ENCODE data around the gene ASB18. TPM values are rescaled to one million over a fixed set of nuclear protein-coding genes. Genes with fewer than 3 reads are reported as not detected.

ASB18 gene
- total and polyA plus RNA-seq, 2 of the 4 experiments (the other 2 are of a cell fraction): not detected

DNA sequence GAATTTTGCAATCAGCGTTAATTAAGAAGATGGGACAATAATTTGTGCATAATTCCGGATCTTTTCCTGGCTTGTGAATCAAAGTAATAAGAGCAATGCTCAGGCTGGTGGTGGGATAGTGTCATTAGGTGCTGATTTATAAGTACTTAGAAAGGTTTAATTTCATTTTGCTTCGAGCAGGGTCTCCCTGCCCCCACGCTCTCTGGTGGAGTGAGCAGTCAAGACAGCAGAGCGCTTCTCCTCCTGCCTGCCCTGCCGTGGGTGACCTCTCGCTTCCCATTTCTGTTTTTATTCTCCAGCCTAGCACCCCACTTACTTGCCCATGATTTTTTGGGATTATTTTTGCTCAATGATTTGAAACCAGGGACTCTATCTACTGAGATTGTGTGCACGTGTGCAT is 7.1 kb downstream of the ASB18 start:
- H3K4ac ChIP-seq (ENCODE audit: low read depth, low read length): no peak overlapping the region
- H2BK5ac ChIP-seq (ENCODE audit: low read depth, low read length, poor library complexity, severe bottlenecking): no peak overlapping the region
- H3K9ac ChIP-seq (ENCODE audit: low read depth, low read length): no peak overlapping the region
- H3K23ac ChIP-seq (ENCODE audit: low read depth, low read length): no peak overlapping the region
- no peak overlapping the region for H2AK5ac ChIP-seq (ENCODE audit: low read depth, low read length)
- ChIA-PET POLR2A (ENCODE audit: unreplicated experiment) (no interaction called here), CTCF (no interaction called here)
- intact Hi-C loops (cut with micrococcal nuclease) (no loop called here), in situ Hi-C loops (cut with MboI; ENCODE audit: low sequenced_read_pairs) (no loop called here), dilution Hi-C loops (cut with HindIII; ENCODE audit: low sequenced_read_pairs, unreplicated experiment) (no loop called here)
- no peak overlapping the region for H3K18ac ChIP-seq (ENCODE audit: low read depth, low read length)
- WGBS, 2 experiments (ENCODE audit: extremely low coverage in 2 of 2, insufficient read length in 1 of 2): 75% methylated on average over 3 of the region's 8 CpGs; no CpG with 5 or more reads in 1 of the 2 experiments
- no peaks in the 10 kb centered on the region for H4K20me1 ChIP-seq (ENCODE audit: insufficient read depth, low read length)
- peaks cover 3% of the 10 kb centered on the region for H3K27me3 ChIP-seq (ENCODE audit: control insufficient read depth, insufficient read depth, low read length)
- H2AK9ac ChIP-seq (replicated peaks; ENCODE audit: low read depth, low read length, poor library complexity): no peak overlapping the region
- H3K56ac ChIP-seq (ENCODE audit: extremely low read depth, insufficient read depth, low read length): no peak overlapping the region
- no TSS peak for BruUV-seq (replicated peaks)
- no peaks in the 10 kb centered on the region for H3K79me1 ChIP-seq (ENCODE audit: low read depth in 1 of 2, low read length in 2 of 2)
- H4K5ac ChIP-seq (ENCODE audit: low read depth, low read length): no peak overlapping the region
- H3K36me3 ChIP-seq (ENCODE audit: control insufficient read depth, insufficient read depth, low read length): no peaks in the 10 kb centered on the region
- H2BK15ac ChIP-seq (ENCODE audit: low read depth, low read length): no peak overlapping the region
- no peak overlapping the region for H3K4me3 ChIP-seq (ENCODE audit: insufficient read depth, low read depth, low read length)
- no peak overlapping the region for H2BK120ac ChIP-seq (ENCODE audit: low read depth, low read length)
- no peak overlapping the region for H4K8ac ChIP-seq (ENCODE audit: low read depth in 2 of 2, low read length in 2 of 2)
- no peaks in the 10 kb centered on the region for H3K9me1 ChIP-seq (ENCODE audit: insufficient read depth, low read length)
- no peak overlapping the region for H4K91ac ChIP-seq (ENCODE audit: insufficient read depth, low read depth, low read length)
- no peak for DNase-seq
- no peak overlapping the region for H3K27ac ChIP-seq (ENCODE audit: insufficient read depth, low read length)
- H2BK20ac ChIP-seq (ENCODE audit: low read depth, low read length): no peak overlapping the region
- H2AFZ ChIP-seq (replicated peaks; ENCODE audit: low read length, poor library complexity): no peak overlapping the region
- H3K9me3 ChIP-seq (ENCODE audit: control insufficient read depth, insufficient read depth, low read length): no peaks in the 10 kb centered on the region; the same call in 1 of the 2 replicates
- no peak for TF ChIP-seq MXI1 (IDR thresholded peaks at IDR 0.05; ENCODE audit: borderline replicate concordance, low read depth, low read length)
- TF ChIP-seq, protein P1, sequence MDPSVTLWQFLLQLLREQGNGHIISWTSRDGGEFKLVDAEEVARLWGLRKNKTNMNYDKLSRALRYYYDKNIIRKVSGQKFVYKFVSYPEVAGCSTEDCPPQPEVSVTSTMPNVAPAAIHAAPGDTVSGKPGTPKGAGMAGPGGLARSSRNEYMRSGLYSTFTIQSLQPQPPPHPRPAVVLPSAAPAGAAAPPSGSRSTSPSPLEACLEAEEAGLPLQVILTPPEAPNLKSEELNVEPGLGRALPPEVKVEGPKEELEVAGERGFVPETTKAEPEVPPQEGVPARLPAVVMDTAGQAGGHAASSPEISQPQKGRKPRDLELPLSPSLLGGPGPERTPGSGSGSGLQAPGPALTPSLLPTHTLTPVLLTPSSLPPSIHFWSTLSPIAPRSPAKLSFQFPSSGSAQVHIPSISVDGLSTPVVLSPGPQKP (IDR thresholded peaks at IDR 0.05; ENCODE audit: borderline replicate concordance, low read depth, low read length): no peak
- ATAC-seq (ENCODE audit: low read depth): no peak
- no peak overlapping the region for H3K4me2 ChIP-seq (ENCODE audit: low read depth, low read length)
- no peak overlapping the region for H3K14ac ChIP-seq (replicated peaks; ENCODE audit: low read depth, low read length)
- no peaks in the 10 kb centered on the region for H3K4me1 ChIP-seq (ENCODE audit: control insufficient read depth, insufficient read depth, low read length)
